ENCODE measurements around the gene SAT2.
"Not testable (repeated sequence)": the region's sequence is repeated elsewhere in the genome, so short reads cannot be mapped to it uniquely, and the experiment has no call there.

The SAT2 gene

DNA sequence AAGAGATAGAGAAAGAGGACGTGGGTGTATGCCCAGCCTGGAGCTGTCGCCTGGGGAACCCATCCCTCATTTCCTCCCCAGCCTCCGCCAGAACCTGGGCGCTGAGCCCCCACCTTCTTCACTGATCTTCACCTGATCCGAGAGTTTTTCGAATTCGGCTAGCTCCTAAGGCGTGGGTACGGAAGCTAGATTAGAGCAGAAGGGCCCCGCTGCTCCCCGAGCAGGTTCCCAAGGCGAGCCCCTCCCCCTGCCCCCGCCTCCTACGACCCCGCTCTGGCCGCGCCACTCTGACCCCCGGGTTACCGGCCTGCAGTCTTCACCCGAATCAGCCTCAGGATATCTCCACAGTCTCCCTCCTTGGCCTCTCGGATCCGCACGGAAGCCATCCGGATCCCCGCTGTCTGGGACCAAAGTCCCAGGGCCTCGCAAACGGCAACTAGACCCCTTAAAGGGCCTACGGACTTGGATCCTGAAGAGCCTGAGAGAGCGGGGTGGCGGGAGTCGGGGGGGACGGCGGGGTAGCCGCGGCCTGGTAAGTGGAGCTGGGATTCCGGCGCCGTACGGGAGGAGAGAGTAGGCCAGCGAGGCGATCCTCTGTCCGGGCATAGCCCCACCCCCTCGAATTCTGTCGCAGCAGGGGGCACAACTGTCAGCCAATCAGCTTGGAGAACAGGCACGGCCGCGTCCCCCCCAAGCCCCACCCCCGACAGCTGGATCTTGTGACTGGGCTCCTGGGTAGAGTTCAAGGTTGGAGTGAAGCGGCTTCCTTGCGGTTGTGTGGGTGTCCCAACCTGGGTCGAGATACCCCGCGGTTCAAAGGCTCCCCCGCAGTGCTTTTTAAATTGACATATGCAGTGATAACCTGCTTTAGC, at the start of gene SAT2:
SAT2 (minus strand) TSS at position 572 of the 872 bp plus-strand sequence; CDS start at position 386, 186 bp downstream.
- peak; percentile 58 to 81 (median 76) for DNase-seq (ENCODE audit: low read depth in 3 of 3)

DNA sequence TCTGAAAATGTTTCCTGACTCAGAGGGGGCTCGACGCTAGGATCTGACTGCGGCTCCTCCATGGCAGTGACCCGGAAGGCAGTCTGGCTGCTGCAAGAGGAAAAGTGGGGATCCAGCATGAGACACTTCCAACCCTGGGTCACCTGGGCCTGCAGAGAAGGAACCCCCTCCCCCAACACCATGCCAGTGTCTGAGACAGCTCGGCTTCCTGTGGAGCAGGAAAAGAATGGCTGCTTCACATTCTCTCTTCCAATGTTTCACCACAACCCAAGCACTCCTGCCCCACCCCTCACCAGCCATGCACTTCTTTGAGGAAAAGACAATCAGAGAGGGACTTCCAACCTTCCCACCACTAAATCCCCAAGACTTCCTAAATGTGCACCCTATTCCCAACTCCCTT, 48.9 kb upstream of the SAT2 start:
- DNase-seq (ENCODE audit: low read depth in 3 of 3) = no peak

DNA sequence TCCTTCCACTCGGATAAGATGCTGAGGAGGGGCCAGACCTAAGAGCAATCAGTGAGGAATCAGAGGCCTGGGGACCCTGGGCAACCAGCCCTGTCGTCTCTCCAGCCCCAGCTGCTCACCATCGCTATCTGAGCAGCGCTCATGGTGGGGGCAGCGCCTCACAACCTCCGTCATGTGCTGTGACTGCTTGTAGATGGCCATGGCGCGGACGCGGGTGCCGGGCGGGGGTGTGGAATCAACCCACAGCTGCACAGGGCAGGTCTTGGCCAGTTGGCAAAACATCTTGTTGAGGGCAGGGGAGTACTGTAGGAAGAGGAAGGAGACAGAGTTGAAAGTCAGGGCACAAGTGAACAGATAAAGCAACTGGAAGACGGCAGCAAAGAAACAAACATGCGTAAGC, 47.3 kb upstream of the SAT2 start:
- DNase-seq (ENCODE audit: low read depth in 3 of 3) = no peak

DNA sequence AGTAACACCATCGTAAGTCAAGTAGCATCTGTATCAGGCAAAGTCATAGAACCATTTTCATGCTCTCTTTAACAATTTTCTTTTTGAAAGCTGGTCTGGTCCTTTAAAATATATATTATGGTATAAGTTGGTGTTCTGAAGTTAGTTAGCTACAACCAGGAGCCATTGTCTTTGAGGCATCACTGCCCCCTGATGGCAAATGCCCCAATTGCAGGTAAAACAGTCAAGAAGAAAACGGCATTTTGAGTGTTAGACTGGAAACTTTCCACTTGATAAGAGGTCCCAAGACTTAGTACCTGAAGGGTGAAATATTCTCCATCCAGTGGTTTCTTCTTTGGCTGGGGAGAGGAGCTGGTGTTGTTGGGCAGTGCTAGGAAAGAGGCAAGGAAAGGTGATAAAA, 45.6 kb upstream of the SAT2 start:
- no peak for DNase-seq (ENCODE audit: low read depth in 3 of 3)

DNA sequence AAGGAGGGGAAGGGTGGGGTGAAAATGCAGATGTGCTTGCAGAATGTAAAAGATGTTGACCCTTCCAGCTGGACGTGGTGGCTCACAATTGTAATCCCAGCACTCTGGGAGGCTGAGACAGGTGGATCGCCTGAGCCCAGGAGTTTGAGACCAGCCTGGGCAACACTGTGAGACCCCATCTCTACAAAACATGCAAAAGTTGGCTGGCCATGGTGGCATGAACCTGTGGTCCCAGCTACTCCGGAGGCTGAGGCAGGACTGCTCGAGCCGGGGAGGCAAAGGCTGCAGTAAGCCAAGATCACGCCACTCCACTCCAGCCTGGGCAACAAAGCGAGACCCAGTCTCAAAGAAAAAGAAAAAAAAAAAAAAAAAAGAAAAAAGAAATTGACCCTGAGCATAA, 40.9 kb upstream of the SAT2 start:
- no peak for DNase-seq (ENCODE audit: low read depth in 3 of 3)

DNA sequence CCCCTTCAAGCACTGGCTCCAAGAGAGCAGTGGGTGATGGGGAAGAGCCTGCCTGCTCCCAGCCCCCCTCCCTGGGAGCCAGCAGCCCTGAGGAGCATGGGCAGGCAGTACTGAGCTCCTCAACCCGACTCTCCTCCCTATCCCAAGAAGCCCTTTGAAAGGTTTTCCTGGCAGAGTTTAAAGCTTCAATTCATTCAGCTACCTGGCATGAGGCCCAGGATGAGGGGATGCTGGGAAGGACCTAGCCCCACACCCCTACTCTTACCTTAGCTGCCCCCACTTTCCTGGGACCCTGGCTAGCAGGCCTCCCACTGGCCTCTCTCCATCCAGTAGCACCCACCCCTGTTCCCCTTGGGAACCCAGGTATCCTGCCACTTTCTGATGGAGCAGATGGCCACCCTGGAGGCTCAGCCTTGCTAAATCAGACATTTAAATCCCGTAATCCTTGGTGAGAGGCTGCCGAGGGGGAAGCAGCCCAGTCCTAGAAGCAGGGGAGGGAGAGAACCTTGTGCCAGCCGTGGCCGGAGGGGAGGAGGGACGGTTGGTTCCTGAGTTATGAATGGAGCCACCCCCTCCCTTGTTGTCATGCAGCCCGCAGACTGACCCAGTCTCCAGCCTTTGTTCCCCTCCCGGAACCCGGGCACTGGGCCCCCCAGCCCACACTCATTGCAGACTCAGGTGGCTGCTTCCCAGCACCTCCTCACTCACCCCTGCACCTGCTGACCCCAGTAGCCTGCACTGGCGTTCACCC, 40.2 kb upstream of the SAT2 start:
- no peak for DNase-seq (ENCODE audit: low read depth in 3 of 3)

DNA sequence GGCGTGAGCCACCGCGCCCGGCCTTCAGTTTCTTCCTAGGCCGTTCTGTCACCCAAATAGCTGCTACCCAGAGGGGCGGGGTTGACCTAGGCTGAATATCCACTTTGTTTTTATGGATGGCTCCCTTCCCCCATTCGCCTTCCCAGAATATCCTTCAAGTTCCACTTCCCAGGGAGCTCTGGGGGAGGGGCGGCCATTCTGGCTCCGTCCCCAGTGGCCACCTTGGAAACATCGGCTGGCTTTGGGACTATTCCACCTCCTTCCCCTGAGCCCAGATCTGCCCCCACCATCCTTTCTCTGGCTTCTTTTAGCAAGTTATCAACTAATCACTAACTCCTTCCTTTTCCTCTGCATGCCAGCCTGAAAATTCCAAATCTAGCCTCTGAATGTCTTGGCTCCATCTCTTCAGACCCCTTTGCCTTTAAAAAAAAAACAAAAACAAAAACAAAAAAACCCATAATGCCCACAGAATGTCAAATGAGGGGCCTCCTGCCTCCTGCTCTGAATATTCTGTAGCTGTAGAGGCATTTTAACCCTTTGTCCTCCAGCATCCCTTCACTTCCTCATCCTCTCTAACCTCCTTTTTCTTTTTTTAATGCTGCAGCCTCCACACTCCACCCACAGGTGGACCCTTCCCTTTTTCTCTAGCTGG, 29.5 kb upstream of the SAT2 start:
- no peak for DNase-seq (ENCODE audit: low read depth in 3 of 3)

DNA sequence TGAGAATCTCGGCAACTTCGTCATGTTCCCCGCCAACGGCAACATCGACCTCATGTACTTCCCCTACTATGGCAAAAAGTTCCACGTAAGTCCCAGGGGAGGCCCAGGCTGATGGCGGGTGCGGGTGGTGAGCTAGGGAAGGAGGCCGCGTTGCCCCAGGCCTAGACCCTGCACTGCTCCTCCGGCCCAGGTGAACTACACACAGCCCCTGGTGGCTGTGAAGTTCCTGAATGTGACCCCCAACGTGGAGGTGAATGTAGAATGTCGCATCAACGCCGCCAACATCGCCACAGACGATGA, 27.9 kb upstream of the SAT2 start:
- DNase-seq (ENCODE audit: low read depth in 3 of 3) = no peak

DNA sequence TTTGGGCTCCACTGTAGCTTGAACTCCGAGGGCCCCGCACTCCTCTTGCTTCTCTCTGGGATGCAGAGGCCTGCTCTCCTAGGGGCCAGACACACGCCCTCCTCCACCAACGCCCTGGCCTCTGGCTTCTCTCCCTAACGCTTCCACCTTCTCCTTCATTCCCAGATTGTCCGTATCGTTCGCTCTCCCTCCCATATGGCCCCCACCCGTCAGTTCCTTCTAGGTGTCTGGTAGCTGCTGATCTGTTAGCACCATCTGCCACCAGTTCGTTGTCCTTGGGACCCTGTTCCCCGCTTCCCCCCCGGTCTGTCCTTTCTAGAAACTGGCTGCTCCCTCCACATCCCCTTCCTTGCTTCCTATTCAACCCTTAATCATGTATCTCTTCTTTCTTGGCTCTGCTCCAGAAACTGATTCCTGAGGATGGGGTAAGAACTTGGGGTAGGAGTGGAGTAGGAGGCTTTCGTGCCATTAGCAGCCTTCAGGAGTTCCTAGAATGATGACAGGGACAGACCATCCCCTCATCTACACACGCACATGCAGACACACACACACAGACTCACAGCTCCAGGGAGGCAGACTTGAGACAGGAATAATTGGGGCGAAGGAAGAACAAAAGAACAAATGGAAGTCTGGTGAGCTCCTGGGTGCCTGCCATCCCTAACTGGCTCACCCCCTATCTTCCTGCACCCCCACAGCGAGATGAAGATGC, 27.4 kb upstream of the SAT2 start:
- DNase-seq (ENCODE audit: low read depth in 3 of 3) = no peak

DNA sequence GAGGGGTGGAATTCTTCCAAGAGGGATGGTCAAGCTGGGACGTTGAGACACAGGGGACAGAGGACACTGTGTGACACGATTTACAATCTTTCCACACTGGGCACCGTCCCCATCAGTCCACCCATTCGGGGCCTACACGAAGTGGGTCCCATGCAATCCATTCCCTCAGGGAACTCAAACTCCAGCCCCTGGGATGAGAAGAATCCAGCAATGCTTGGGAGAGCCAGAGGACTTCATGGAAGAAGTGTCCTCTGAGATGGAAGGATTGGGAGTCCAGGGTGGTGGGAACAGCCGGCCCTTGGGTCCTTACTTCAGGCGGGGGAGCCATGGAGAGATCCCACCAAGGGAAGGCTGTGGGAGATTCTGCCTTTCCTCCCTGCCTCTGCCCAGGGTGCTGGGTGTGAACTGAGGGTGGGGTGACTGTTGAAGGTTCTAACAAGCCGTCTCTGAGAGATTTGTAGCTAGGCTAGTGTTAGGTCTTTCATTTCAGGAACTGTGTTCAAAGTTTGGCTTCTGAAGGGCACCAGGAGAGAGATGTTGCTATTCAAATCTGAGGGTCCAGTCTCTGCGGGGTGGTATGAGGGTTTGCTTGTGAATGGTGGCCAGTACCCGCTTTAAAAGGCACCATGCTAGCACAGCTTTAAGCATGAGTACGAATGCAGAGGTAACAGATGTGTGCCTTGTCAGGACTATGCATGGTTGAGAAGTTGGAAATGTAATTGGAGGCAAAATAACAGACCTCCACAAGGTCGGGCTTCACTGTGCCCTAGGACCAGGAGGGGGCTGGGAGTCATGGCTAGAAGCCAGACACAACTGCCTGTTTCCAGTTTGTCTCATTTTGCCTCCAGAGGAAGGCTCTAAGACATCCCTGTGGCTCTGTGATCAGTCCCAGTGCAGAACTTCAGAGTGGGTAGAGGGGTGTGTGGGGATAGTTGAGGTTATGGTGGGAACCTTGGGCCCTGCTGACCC, 25.1 kb upstream of the SAT2 start:
- no peak for DNase-seq (ENCODE audit: low read depth in 3 of 3)

DNA sequence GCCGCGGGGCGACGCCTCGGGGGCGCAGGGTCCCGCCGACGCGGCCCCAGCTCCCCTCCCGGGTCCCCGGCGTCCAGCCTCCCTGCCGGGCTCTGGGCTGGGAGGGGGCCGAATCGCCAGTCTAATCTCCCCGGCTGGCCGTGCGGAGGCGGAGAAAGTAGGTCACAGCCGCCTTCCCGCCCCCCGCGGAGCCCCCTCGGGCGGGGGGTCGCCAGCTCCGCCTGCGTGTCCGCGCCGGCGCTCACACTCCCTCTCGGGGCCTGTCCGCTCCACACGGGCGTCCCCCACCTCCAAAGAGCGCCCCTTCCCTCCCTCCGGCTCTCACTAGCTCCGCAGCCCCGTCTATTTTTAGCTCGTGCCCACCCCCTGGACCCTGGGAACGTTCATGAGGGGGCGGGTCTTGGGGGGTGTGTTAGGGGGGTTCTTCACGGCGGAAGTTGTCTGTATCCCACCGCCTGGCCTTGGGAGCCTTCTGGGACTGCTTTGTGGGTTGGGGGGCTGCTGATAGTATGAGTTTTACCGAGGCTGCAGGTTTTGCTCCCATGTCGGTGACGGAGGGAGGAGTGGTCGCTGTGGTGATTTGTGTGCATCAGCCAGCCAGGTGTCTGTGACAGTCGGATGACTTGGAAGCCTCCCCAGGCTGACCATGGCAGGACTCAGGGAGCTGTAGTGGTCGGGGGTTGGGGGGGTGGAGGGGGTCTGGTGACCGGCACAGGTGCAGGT, 24.2 kb upstream of the SAT2 start:
- DNase-seq (ENCODE audit: low read depth in 3 of 3) = no peak

DNA sequence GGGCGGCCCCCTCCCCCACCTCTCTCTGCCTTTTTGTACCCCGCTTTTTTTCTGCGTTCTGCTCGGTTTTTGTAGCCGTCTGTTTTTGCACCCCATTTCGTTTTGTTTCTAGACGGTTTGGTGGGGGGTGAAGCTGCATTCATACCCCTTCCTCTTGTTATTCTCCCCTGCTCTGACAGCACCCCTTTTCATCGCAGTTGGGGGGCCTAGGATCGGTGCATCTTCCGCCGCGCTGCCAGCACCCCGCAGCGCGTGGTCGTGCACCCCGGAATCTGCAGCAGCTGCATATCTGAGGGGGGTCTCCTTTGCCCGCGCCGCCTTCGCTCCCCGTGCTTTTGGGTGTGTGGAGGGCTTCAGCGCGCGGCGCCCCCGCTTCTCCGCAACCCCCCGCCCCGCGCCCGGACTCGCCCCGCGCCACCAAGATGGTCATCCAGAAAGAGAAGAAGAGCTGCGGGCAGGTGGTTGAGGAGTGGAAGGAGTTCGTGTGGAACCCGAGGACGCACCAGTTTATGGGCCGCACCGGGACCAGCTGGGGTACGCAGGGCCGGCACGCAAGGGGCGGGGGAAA, 23.6 kb upstream of the SAT2 start:
- no peak for DNase-seq (ENCODE audit: low read depth in 3 of 3)

DNA sequence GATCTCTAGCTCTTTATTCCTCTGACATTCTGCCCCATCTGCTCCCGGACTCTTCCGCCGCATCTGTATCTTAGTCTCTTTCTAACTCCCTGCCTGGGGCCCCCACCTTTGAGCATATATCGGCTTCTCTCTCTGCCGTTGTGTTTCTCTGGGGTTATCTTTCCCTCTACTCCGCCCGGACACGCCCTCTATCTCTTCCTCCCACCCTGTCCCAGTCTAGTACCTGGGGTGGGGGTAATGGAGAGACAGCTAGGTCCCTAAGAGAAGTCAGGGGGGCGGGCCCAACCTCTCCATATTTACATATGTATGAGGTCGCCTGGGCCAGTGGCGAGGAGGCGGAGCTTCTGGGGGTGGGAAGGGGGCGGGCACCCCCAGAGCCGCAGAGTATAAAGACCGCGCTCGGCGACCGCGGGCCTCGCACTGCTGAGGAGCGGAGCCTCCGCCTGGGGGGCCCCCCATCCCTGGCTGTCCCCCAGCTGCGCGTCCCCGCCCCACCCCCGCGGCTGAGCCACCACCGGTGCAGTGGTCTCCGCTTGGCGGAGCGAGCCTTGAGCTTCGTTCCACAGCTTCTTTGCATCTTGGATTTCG, 23.0 kb upstream of the SAT2 start, which contains the start of gene ATP1B2:
ATP1B2 (plus strand) TSS at position 418 of the 588 bp plus-strand sequence. CDS start 593 bp downstream, outside the sequence.
- peak; percentile 46 to 61 (median 47) for DNase-seq (ENCODE audit: low read depth in 3 of 3)

DNA sequence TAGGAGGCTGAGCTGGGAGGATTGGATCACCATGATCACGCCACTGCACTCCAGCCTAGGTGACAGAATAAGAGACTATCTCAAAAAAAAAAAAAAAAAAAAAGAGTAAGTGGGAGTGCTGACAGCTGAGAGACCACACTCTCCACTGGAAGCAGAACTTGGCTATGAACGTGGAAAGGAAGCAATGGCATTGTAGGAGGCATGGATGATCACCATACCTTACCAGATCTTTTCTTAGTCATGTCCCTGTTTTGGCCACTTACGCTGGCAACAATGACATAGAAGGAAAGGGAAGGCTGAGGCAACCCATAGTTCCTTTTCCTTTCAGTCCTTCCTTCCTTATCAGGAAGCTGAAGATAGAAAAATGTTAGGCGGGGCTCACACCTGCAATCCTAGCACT, 19.4 kb upstream of the SAT2 start:
- no peak for DNase-seq (ENCODE audit: low read depth in 3 of 3)

DNA sequence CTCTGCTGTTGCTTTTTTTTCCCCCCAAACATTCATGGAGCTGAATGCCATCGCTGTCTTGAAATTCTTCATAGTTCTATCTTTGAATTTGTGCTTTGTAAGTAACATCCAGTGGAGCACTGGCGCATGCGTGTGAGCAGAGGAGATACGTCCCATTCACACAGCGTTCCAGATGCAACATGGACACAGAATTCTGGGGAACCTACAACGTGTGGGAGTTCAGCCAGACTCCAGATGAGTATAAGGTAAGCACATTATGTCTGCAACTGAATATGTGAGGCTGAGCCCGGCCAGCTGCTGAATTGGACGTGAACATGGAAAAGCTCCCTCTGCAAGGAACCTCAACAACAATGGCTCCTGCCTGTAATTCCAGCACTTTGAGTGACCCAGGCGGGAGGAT, 18.8 kb upstream of the SAT2 start:
- DNase-seq (ENCODE audit: low read depth in 3 of 3) = no peak

DNA sequence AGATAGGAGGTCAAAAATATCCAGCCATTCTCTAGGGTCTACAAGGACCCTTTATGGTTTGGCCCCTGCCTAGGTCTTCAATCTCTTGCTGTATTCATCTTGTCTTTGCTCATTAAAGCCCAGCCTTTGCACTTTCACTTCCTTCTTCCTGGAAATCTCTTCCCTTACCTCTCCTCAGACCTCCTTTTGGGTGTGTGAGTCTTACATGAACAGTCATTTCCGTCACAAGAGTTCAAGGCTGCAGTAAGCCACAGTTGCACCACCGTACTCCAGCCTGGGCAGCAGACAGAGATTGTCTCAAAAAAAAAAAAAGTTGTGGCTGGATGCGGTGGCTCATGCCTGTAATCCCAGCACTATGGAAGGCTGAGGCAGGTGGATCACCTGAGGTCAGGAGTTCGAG, 17.2 kb upstream of the SAT2 start:
- DNase-seq (ENCODE audit: low read depth in 3 of 3) = no peak

DNA sequence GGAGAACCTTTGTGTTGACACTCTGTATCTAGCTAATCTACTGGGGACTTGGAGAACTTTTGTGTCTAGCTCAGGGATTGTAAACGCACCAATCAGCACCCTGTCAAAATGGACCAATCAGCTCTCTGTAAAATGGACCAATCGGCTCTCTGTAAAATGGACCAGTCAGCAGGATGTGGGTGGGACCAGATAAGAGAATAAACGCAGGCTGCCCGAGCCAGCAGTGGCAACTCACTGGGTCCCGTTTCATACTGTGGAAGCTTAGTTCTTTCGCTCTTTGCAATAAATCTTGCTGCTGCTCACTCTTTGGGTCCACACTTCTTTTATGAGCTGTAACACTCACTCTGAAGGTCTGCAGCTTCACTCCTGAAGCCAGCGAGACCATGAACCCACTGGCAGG, 14.0 kb upstream of the SAT2 start:
- not testable (repeated sequence) for DNase-seq (ENCODE audit: low read depth in 3 of 3)

DNA sequence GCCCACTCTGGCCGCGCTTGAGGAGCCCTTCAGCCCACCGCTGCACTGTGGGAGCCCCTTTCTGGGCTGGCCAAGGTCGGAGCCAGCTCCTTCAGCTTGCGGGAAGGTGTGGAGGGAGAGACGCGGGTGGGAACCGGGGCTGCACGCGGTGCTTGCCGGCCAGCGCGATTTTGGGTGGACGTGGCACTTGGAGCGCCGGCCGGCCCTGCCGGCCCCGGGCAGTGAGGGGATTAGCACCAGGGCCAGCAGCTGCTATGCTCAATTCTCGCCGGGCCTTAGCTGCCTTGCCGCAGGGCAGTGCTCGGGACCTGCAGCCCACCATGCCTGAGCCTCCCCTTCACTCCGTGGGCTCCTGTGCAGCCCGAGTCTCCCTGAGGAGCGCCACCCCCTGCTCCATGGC, 13.2 kb upstream of the SAT2 start:
- no peak for DNase-seq (ENCODE audit: low read depth in 3 of 3)

DNA sequence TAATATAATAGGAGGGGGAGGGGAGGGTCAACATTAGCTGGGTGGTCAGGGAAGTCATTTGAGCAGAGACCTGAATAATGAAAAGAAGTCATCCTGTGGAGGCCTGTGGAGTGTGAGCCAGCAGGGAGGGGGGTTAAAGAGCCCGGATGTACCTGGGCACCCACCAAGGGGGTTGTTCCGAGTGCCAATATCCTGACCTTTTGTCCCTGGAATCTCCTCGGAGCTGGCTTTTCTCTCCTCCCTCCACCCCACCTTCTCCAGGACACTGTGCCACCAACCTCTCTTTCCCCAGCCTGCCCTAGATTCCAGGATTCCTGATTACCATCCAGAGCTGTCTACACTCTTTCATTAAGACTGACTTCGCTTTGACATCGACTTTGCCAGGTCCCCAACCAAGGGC, 8.5 kb upstream of the SAT2 start:
- DNase-seq (ENCODE audit: low read depth in 3 of 3) = no peak
